GM10266 (cell line): ENCODE data around the gene CLMN.
A peak's percentile ranks its signal among the peaks of the same experiment; 100 is the strongest.

Experiments used
- DNase-seq: peaks from one replicate; pipeline ENCODE4 v3.0.0; 2012; ENCODE audit errors: extremely low spot score
- TF ChIP-seq, protein P1 (sequence below): IDR thresholded peaks from 2 replicates; pipeline ENCODE4 v1.5.1; 2012; ENCODE audit warnings: mild to moderate bottlenecking, low read depth; ENCODE audit not compliant: control insufficient read depth, insufficient read depth; ENCODE audit errors: missing control alignments

The CLMN gene

DNA sequence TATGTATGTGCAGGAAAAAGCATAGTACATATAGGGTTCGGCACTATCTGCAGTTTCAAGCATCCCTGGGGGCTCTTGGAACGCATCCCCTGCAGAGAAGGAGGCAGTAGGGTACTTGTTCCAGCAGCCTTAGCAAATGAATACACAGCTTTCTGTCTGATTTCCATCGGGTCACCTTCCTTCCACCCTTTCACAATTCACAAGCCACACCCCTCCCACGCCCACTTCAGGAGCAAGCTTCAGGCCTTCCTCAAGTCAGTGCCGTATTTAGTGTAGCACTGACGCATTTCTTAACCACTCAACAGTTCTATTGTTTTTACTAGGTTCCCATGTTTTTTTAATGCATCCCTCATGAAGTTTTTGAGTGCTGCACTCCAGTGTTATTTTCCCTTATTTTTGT lies 64.2 kb downstream of the CLMN start:
- DNase-seq: peak; percentile 53
- TF ChIP-seq, protein P1, sequence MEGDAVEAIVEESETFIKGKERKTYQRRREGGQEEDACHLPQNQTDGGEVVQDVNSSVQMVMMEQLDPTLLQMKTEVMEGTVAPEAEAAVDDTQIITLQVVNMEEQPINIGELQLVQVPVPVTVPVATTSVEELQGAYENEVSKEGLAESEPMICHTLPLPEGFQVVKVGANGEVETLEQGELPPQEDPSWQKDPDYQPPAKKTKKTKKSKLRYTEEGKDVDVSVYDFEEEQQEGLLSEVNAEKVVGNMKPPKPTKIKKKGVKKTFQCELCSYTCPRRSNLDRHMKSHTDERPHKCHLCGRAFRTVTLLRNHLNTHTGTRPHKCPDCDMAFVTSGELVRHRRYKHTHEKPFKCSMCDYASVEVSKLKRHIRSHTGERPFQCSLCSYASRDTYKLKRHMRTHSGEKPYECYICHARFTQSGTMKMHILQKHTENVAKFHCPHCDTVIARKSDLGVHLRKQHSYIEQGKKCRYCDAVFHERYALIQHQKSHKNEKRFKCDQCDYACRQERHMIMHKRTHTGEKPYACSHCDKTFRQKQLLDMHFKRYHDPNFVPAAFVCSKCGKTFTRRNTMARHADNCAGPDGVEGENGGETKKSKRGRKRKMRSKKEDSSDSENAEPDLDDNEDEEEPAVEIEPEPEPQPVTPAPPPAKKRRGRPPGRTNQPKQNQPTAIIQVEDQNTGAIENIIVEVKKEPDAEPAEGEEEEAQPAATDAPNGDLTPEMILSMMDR: no peak

DNA sequence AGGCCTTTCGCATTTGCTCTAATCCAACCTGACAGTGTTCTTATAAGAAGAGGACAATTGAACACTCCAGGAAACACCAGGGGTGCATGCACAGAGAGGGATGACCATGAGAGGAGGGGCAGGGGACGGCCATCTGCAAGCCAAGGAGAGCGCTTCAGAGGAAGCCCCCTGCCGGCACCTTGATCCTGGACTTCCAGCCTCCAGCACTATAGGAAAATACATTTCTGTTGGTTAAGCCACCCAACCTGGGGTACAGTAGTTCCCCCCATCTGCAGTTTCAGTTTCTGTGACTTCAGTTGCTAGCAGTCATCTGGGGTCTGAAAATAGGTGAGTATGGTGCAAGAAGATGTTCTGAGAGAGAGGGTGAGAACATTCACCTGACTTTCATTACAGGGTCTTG lies 64.7 kb downstream of the CLMN start:
- TF ChIP-seq, protein P1: no peak
- DNase-seq: no peak

GRCh38 chr14:95254288-95254687 lies 65.4 kb downstream of the CLMN start:
- DNase-seq: no peak

GRCh38 chr14:95253039-95253630 lies 66.6 kb downstream of the CLMN start:
- TF ChIP-seq, protein P1: no peak
- DNase-seq: no peak

More at GRCh38 chr14:95254288-95254687, 65.4 kb downstream of the CLMN start:
- TF ChIP-seq, protein P1: no peak

GRCh38 chr14:95252219-95252618 lies 67.5 kb downstream of the CLMN start:
- no peak for DNase-seq
- TF ChIP-seq, protein P1: no peak

DNA sequence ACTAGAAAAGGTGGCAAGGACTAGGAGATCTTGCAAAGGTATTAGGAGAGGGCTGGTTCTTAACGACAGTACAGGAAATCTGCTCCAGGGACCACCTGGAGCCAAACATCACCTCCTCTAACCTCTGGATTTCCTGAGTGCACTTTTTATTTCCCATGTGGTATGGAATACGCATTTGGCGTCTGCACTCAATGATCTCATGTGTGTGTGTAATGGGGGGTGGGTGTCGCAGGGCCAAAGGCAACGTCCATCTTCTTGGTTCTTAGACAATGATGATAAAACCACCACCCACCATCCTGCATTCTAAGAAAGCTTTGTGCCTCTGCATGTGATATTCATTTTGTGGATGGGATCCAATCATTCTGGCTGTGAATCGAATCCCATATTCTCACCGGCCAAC lies 68.8 kb downstream of the CLMN start:
- TF ChIP-seq, protein P1: no peak
- no peak for DNase-seq

- no peak for DNase-seq
- TF ChIP-seq, protein P1: no peak
Measured at GRCh38 chr14:95250140-95250769, 69.5 kb downstream of the CLMN start.
